Spleen (tissue), 11 donors: ENCODE data around the gene SPATA6L. TPM values are rescaled to one million over a fixed set of nuclear protein-coding genes. Genes with fewer than 3 reads are reported as not detected.
"Not testable (repeated sequence)": the region's sequence is repeated elsewhere in the genome, so short reads cannot be mapped to it uniquely, and the experiment has no call there.

Experiments
- DNase-seq: peaks from one replicate; pipeline ENCODE4 v3.0.0-alpha.2; 2020
- H3K27ac ChIP-seq, 8 donors: fragments of 200-600 bp; sonication (generic) in 7 of 8; 1 replicate in 4 of 8; 2 replicates in 4 of 8; pipeline versions ENCODE4 v1.5.0 to v1.8.0; 2016 to 2021; ENCODE audit warnings: inconsistent platforms in 4 of 8, mild to moderate bottlenecking in 4 of 8, moderate library complexity in 1 of 8
- H3K27me3 ChIP-seq, 7 donors: fragments of 200-600 bp; sonication (generic) in 6 of 7; replicated peaks in 1 of 7; 1 replicate in 4 of 7; 2 replicates in 3 of 7; pipeline versions ENCODE4 v1.5.0 to v1.8.0; 2016 to 2021; ENCODE audit warnings: inconsistent platforms in 3 of 7, mild to moderate bottlenecking in 1 of 7
- H3K36me3 ChIP-seq, 6 donors: fragments of 200-600 bp; sonication (generic) in 5 of 6; 1 replicate in 4 of 6; 2 replicates in 2 of 6; pipeline versions ENCODE4 v1.5.0 to v1.8.0; 2016 to 2021; ENCODE audit warnings: inconsistent platforms in 2 of 6
- H3K4me1 ChIP-seq, 6 donors: fragments of 200-600 bp; sonication (generic) in 5 of 6; 1 replicate in 3 of 6; 2 replicates in 3 of 6; pipeline versions ENCODE4 v1.5.0 to v1.8.0; 2016 to 2021; ENCODE audit warnings: inconsistent platforms in 3 of 6
- H3K4me3 ChIP-seq, 8 donors: fragments of 200-600 bp; sonication (generic) in 7 of 8; 1 replicate in 4 of 8; 2 replicates in 4 of 8; pipeline versions ENCODE4 v1.5.0 to v1.8.0; 2016 to 2021; ENCODE audit warnings: inconsistent platforms in 4 of 8, mild to moderate bottlenecking in 4 of 8, moderate library complexity in 2 of 8
- H3K9me3 ChIP-seq, 8 donors: fragments of 200-600 bp; sonication (generic) in 7 of 8; 1 replicate in 4 of 8; 2 replicates in 4 of 8; pipeline versions ENCODE4 v1.5.0 to v1.8.0; 2016 to 2021; ENCODE audit warnings: inconsistent platforms in 4 of 8
- POLR2A ChIP-seq, 3 donors: fragments of 450-650 bp; IDR thresholded peaks; one replicate each; pipeline ENCODE4 v1.5.1; 2017; ENCODE audit warnings: antibody characterized with exemption in 3 of 3, mild to moderate bottlenecking in 1 of 3
- POLR2AphosphoS5 ChIP-seq, 3 donors: sonication (generic); formaldehyde crosslinking; IDR thresholded peaks; one replicate each; pipeline ENCODE4 v1.5.1; 2017; ENCODE audit warnings: antibody characterized with exemption in 3 of 3
- WGBS, 5 donors: extraction: QIAGEN DNeasy Blood & Tissue Kit in 3 of 5; methylation state at CpG; one replicate each; pipeline versions ENCODE4 v1.1.5 to v1.1.7; 2013 to 2018; 5-methylcytosine and 5-hydroxymethylcytosine counted together
- intact Hi-C: fragments of 100-400 bp; cut with DNase I; formaldehyde crosslinking; loops from one replicate; pipeline ENCODE4 v1.15.0; 2023; ENCODE audit warnings: low total_unique reads
- polyA plus RNA-seq, 3 donors: library from polyadenylated mRNA; stranded (reverse); fragments of 200-250 nt; gene quantifications; one replicate each; pipeline ENCODE4 v1.2.1, GENCODE V29; 2013
- total RNA-seq, 7 donors: library from RNA; depleted of rRNA in 3 of 7; stranded (reverse); fragments of >200 nt in 3 of 7; fragmentation: NEBNext Ultra II Directional in 4 of 7; extraction: Animal tissue kit (Norgen Biotek cat#: 25700) in 4 of 7; gene quantifications; one replicate each; pipeline versions ENCODE4 v1.1.0 to v1.2.1, GENCODE V29; 2016 to 2021
- TF ChIP-seq, protein P1 (sequence below), 11 experiments: fragments of 200-600 bp in 7 of 11; fragments of 450-650 bp in 4 of 11; sonication (generic) in 4 of 11; IDR thresholded peaks in 8 of 11; conservative IDR thresholded peaks in 3 of 11; 1 replicate in 7 of 11; 2 replicates in 4 of 11; pipeline versions ENCODE4 v1.4.0 to v1.8.0; 2016 to 2021; ENCODE audit warnings: antibody characterized with exemption in 11 of 11, inconsistent platforms in 4 of 11, mild to moderate bottlenecking in 1 of 11
- donor health status: healthy with polysubstance abuse.
- donor health status: DM: no; HTN: no; CAD: no; lungs with moderate emphysema.
- donor health status: DM: no; HTN: no; CAD: no.
- donor health status: Bipolar disorder and iron deficiency.
- donor health status: healthy.
- donor health status: DM: no; HTN: no; CAD: no.
- donor health status: DM: yes; HTN: yes; CAD: no.

SPATA6L gene
- total and polyA plus RNA-seq, 10 donors, result 0.32 to 5.7 (median 1.1) TPM

DNA sequence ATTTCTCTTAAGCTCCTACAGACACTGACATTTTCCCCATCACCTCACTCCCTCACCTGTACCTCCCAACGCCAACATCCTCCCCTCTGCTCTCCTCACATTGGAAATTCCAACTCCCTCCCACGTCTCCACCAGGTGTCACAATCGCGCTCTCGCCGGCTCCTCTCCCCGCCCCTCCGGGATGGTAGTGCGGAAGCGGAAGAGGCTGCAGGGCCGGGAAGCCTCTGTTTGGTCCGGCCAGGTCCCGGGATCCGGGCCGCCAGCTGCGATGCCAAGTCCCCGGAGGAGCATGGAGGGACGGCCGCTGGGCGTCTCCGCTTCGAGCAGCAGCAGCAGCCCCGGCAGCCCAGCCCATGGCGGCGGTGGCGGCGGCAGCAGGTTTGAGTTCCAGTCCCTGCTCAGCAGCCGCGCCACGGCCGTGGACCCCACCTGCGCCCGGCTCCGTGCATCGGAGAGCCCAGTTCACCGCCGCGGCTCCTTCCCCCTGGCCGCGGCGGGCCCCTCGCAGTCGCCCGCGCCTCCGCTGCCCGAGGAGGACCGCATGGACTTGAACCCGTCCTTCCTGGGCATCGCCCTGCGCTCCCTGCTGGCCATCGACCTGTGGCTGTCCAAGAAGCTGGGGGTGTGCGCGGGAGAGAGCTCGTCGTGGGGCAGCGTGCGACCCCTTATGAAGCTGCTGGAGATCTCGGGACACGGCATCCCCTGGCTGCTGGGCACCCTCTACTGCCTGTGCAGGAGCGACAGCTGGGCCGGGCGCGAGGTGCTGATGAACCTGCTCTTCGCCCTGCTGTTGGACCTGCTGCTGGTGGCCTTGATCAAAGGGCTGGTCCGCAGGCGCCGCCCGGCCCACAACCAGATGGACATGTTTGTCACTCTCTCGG, 3.9 kb downstream of the SPATA6L start, which contains the start of gene PLPP6:
Gene PLPP6, plus strand, starts transcription at position 187 of the 881 bp plus-strand sequence. Its CDS starts 82 bp downstream, at position 269.
- peak within 1 kb of the TSS; percentile 66 to 95 (median 77) for H3K4me3 ChIP-seq
- H3K9me3 ChIP-seq, result no peaks in the 10 kb centered on the region
- peak within 1 kb of the TSS; percentile 69 to 95 (median 88) for H3K27ac ChIP-seq
- intact Hi-C loops, result loop anchor here (10.0 kb wide), 1 partner anchor 322 kb away; the partner anchor contains the start of gene JAK2
- H3K27me3 ChIP-seq, result no peaks in the 10 kb centered on the region
- no peaks in the 10 kb centered on the region for H3K36me3 ChIP-seq
- peaks cover 27 to 61% (median 51%) of the 10 kb centered on the region in 6 donors for H3K4me1 ChIP-seq
- WGBS, 5 donors, result 2 to 6% (median 3%) methylated on average over 9 to 70 of the region's 70 CpGs
- DNase-seq, result peak; percentile 96
- TF ChIP-seq POLR2A (IDR thresholded peaks at IDR 0.05) (peak in 1 of 3 donors; percentile 48), POLR2AphosphoS5 (IDR thresholded peaks at IDR 0.05) (peak; percentile 92 to 93 (median 93))
- TF ChIP-seq, protein P1, sequence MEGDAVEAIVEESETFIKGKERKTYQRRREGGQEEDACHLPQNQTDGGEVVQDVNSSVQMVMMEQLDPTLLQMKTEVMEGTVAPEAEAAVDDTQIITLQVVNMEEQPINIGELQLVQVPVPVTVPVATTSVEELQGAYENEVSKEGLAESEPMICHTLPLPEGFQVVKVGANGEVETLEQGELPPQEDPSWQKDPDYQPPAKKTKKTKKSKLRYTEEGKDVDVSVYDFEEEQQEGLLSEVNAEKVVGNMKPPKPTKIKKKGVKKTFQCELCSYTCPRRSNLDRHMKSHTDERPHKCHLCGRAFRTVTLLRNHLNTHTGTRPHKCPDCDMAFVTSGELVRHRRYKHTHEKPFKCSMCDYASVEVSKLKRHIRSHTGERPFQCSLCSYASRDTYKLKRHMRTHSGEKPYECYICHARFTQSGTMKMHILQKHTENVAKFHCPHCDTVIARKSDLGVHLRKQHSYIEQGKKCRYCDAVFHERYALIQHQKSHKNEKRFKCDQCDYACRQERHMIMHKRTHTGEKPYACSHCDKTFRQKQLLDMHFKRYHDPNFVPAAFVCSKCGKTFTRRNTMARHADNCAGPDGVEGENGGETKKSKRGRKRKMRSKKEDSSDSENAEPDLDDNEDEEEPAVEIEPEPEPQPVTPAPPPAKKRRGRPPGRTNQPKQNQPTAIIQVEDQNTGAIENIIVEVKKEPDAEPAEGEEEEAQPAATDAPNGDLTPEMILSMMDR (IDR thresholded peaks at IDR 0.05 in 8 of 11, conservative IDR thresholded peaks at IDR 0.05 in 3 of 11), result peak in 10 of 11 experiments; percentile 9 to 80 (median 56)

DNA sequence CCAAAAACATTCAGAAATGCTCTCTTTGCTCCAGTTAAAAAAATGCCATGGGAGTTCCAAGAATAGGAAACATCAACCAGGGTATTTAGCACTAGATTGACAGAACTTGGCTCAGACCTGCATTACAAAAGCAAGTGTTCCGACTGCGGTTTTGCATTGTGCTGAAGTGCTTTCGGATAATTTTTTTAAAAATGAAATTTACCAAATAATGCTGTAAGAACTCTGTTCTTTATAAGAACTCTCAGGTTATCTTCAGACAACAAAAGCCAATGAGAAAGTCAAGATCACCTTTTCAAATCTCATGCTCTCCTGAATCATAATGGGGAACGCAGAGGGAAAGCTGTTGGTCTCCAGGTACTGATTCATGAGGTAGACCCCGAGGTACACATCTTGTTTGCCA, 4.7 kb downstream of the SPATA6L start:
- Histone ChIP-seq H3K4me1 (peaks cover 27 to 54% (median 47%) of the 10 kb centered on the region in 6 donors), H3K36me3 (no peaks in the 10 kb centered on the region), H3K27me3 (no peaks in the 10 kb centered on the region), H3K9me3 (no peaks in the 10 kb centered on the region), H3K4me3 (peak overlapping the region; percentile 66 to 95 (median 77)), H3K27ac (peak overlapping the region; percentile 69 to 95 (median 88))
- 1 to 6% (median 5%) methylated on average over 5 of the region's 5 CpGs for WGBS, 5 donors
- DNase-seq, result no peak
- TF ChIP-seq POLR2AphosphoS5 (IDR thresholded peaks at IDR 0.05), result no peak
- TF ChIP-seq POLR2A (IDR thresholded peaks at IDR 0.05), result no peak
- TF ChIP-seq, protein P1 (IDR thresholded peaks at IDR 0.05 in 8 of 11, conservative IDR thresholded peaks at IDR 0.05 in 3 of 11), result no peak
- intact Hi-C loops, result loop anchor here (10.0 kb wide), 1 partner anchor 323 kb away; the partner anchor contains the start of gene JAK2

DNA sequence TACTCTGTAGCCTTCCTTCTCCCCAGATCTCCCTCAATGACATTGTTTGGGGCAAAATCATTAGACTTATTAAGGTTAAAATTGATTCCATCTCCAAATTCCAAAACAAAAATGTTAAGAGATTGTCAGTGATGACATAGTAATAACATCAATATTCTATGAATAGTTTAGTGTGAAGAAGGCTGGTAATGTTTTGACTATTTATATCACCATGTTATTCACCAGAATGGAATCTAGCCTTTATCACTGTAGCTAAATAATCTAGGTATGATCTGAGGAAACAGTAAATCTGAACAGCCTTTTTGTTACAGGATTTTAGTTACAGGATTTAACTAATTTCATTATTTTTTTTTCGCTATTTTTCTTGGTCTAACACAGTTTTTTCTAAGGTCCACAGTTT, 5.1 kb downstream of the SPATA6L start:
- peak overlapping the region in 1 of 8 donors; percentile 77 for H3K4me3 ChIP-seq
- intact Hi-C loops, result loop anchor here (10.0 kb wide), 1 partner anchor 324 kb away; the partner anchor contains the start of gene JAK2

DNA sequence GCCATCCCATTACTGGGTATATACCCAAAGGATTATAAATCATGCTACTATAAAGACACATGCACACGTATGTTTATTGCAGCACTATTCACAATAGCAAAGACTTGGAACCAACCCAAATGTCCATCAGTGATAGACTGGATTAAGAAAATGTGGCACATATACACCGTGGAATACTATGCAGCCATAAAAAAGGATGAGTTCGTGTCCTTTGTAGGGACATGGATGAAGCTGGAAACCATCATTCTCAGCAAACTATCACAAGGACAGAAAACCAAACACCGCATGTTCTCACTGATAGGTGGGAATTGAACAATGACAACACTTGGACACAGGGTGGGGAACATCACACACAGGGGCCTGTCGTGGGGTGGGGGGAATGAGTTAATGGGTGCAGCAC, 5.6 kb downstream of the SPATA6L start:
- not testable (repeated sequence) for H3K27ac ChIP-seq, H3K4me3 ChIP-seq, DNase-seq, H3K36me3 ChIP-seq, H3K9me3 ChIP-seq, H3K27me3 ChIP-seq
- peaks cover 23 to 44% (median 38%) of the 10 kb centered on the region in 6 donors for H3K4me1 ChIP-seq
- intact Hi-C loops, result loop anchor here (10.0 kb wide), 1 partner anchor 324 kb away; the partner anchor contains the start of gene JAK2
- WGBS, 5 donors, result 86 to 100% (median 94%) methylated on average over 4 to 5 of the region's 5 CpGs

More for the DNA sequence above, 5.1 kb downstream of the SPATA6L start:
- H3K27ac ChIP-seq, result peak overlapping the region in 1 of 8 donors; percentile 91
- WGBS, 5 donors, result 66 to 96% (median 68%) methylated on average over 1 of the region's 1 CpG
- H3K27me3 ChIP-seq, result no peaks in the 10 kb centered on the region
- H3K36me3 ChIP-seq, result no peaks in the 10 kb centered on the region
- TF ChIP-seq POLR2AphosphoS5 (IDR thresholded peaks at IDR 0.05) (no peak), POLR2A (IDR thresholded peaks at IDR 0.05) (no peak)
- TF ChIP-seq, protein P1 (IDR thresholded peaks at IDR 0.05 in 8 of 11, conservative IDR thresholded peaks at IDR 0.05 in 3 of 11), result no peak
- no peak for DNase-seq
- no peaks in the 10 kb centered on the region for H3K9me3 ChIP-seq
- H3K4me1 ChIP-seq, result peaks cover 25 to 49% (median 43%) of the 10 kb centered on the region in 6 donors
